MM.1S (cell line): ENCODE measurements around the gene CD207.

ENCODE experiments used
- EZH2 ChIP-seq: fragments of 300-600 bp; sonication (generic); optimal IDR thresholded peaks from 2 replicates; pipeline ENCODE3; 2017; ENCODE audit warnings: low read depth, mild to moderate bottlenecking, antibody characterized with exemption, low read length, mixed read lengths
- EZH2phosphoT487 ChIP-seq: fragments of 300-600 bp; sonication (generic); IDR thresholded peaks from 2 replicates; pipeline ENCODE4 v1.6.1; 2018; ENCODE audit warnings: antibody characterized with exemption, low read length
- TF ChIP-seq, protein P1 (sequence below): fragments of 300-600 bp; sonication (generic); IDR thresholded peaks from 2 replicates; pipeline ENCODE4 v1.5.1; 2016; ENCODE audit warnings: antibody characterized with exemption, low read length, mixed read lengths

DNA sequence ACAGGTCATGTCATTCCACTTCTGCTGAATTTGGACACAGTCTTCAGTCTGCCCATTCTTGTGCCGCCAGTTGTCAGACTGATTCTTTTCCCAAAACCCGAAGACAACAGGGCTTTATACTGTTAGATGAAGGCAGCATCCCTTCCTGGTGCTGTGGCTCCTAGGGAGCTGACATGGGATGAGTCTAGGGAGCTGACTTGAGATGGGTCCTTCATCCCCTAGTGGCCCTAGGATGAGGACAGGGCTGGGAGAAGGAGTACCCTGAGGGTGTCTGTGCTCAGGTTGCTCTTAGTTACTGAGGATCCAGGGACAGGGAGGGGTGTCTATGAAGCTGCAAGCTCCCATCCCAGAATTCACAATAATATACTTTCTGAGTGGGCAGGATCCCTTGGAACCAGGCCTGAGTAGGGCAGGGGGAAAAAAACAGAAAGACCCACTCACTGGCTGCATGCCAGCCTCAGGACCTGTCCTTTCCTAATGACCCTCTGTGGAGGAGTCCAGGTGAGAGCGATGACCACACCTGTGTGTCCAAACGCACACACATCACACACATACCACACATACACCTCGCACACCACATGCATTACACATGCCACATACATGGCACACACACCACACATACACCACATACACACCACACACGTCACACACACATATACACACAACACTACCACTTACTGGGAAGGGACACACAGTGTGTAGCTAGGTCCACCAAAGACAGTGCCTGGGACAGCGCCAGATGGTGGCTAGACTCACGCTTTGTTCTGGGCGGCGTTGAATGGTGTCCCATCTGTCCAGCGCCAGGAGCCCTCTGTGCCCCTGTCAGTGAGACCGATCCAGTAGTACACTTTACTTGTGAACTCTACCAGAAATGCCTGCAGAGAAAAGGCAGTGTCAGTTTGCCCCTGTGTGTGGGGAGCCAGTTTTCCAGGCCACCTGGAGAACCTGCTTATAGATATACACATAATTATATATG is 26.3 kb downstream of the CD207 start:
- TF ChIP-seq, protein P1, sequence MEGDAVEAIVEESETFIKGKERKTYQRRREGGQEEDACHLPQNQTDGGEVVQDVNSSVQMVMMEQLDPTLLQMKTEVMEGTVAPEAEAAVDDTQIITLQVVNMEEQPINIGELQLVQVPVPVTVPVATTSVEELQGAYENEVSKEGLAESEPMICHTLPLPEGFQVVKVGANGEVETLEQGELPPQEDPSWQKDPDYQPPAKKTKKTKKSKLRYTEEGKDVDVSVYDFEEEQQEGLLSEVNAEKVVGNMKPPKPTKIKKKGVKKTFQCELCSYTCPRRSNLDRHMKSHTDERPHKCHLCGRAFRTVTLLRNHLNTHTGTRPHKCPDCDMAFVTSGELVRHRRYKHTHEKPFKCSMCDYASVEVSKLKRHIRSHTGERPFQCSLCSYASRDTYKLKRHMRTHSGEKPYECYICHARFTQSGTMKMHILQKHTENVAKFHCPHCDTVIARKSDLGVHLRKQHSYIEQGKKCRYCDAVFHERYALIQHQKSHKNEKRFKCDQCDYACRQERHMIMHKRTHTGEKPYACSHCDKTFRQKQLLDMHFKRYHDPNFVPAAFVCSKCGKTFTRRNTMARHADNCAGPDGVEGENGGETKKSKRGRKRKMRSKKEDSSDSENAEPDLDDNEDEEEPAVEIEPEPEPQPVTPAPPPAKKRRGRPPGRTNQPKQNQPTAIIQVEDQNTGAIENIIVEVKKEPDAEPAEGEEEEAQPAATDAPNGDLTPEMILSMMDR: no peak
- no peak for TF ChIP-seq EZH2
- no peak for TF ChIP-seq EZH2phosphoT487
